Neural progenitor cell (in vitro differentiated cells): ENCODE measurements around the gene MC3R. TPM values are rescaled to one million over a fixed set of nuclear protein-coding genes. Genes with fewer than 3 reads are reported as not detected.

Experiments used
- DNase-seq: peaks from one replicate; pipeline ENCODE4 v3.0.0-alpha.2; 2016; ENCODE audit warnings: low spot score
- H2AFZ ChIP-seq: fragments of 200-600 bp; sonication (generic); replicated peaks from 2 replicates; pipeline ENCODE4 v1.6.1; 2016; ENCODE audit warnings: antibody characterized with exemption
- H3F3A ChIP-seq: fragments of 200-600 bp; sonication (generic); 2 replicates; pipeline ENCODE4 v1.6.1; 2016; ENCODE audit warnings: antibody characterized with exemption, low read depth
- H3K27ac ChIP-seq: fragments of 200-600 bp; sonication (generic); 2 replicates; pipeline ENCODE4 v1.5.1; 2016; ENCODE audit warnings: mild to moderate bottlenecking
- H3K27me3 ChIP-seq: fragments of 200-600 bp; sonication (generic); 2 replicates; pipeline ENCODE4 v1.6.1; 2016; ENCODE audit warnings: mild to moderate bottlenecking, moderate library complexity
- H3K36me3 ChIP-seq: fragments of 200-600 bp; sonication (generic); 2 replicates; pipeline ENCODE4 v1.5.1; 2016
- H3K4me1 ChIP-seq: fragments of 200-600 bp; sonication (generic); 2 replicates; pipeline ENCODE4 v1.6.1; 2016; ENCODE audit warnings: mixed run types
- H3K4me2 ChIP-seq: fragments of 200-600 bp; sonication (generic); 2 replicates; pipeline ENCODE4 v1.6.1; 2016
- H3K4me3 ChIP-seq: fragments of 200-600 bp; sonication (generic); 2 replicates; pipeline ENCODE4 v1.5.1; 2016
- H3K79me2 ChIP-seq: fragments of 200-600 bp; sonication (generic); 2 replicates; pipeline ENCODE4 v1.6.1; 2016; ENCODE audit warnings: low read depth
- H3K9ac ChIP-seq: fragments of 200-600 bp; sonication (generic); 2 replicates; pipeline ENCODE4 v1.6.1; 2016
- H3K9me3 ChIP-seq: fragments of 200-600 bp; sonication (generic); 2 replicates; pipeline ENCODE4 v1.5.1; 2016; ENCODE audit warnings: low read depth
- H4K20me1 ChIP-seq: fragments of 200-600 bp; sonication (generic); 2 replicates; pipeline ENCODE4 v1.6.1; 2016; ENCODE audit warnings: low read depth
- H3K27ac Mint-ChIP-seq: 3 replicates; pipeline ENCODE4 v1.8.0; 2021; ENCODE audit warnings: mixed read lengths
- H3K27me3 Mint-ChIP-seq: 2 replicates; pipeline ENCODE4 v1.8.0; 2022; ENCODE audit warnings: low read depth, mild to moderate bottlenecking, inconsistent platforms, moderate library complexity, mixed read lengths; ENCODE audit not compliant: insufficient read depth
- H3K36me3 Mint-ChIP-seq: 3 replicates; pipeline ENCODE4 v1.8.0; 2021; ENCODE audit warnings: mixed read lengths
- H3K4me1 Mint-ChIP-seq: 3 replicates; pipeline ENCODE4 v1.8.0; 2021; ENCODE audit warnings: mixed read lengths
- H3K4me3 Mint-ChIP-seq: 3 replicates; pipeline ENCODE4 v1.8.0; 2021; ENCODE audit warnings: mild to moderate bottlenecking, moderate library complexity, mixed read lengths
- H3K9me3 Mint-ChIP-seq: 3 replicates; pipeline ENCODE4 v1.8.0; 2020; ENCODE audit warnings: mixed read lengths
- CTCF ChIP-seq: fragments of 200-600 bp; sonication (generic); IDR thresholded peaks from 2 replicates; pipeline ENCODE4 v1.5.1; 2017; ENCODE audit warnings: antibody characterized with exemption, mild to moderate bottlenecking
- EZH2 ChIP-seq: fragments of 200-600 bp; sonication (generic); IDR thresholded peaks from 2 replicates; pipeline ENCODE4 v1.6.1; 2017; ENCODE audit warnings: antibody characterized with exemption, mild to moderate bottlenecking, moderate library complexity
- EZH2phosphoT487 ChIP-seq: fragments of 200-600 bp; sonication (generic); IDR thresholded peaks from 2 replicates; pipeline ENCODE4 v1.6.1; 2017; ENCODE audit warnings: antibody characterized with exemption
- total RNA-seq: library from RNA; depleted of rRNA; stranded (reverse); fragments of >200 nt; gene quantifications from 2 replicates; pipeline ENCODE4 v1.2.3, GENCODE V29; 2015; ENCODE audit warnings: low replicate concordance

The MC3R gene
- total RNA-seq, 1 donor from 2014 or later, result not detected

- no peaks in the 10 kb centered on the region for H3K79me2 ChIP-seq
- no peak overlapping the region for H3K9ac ChIP-seq
- TF ChIP-seq CTCF, result no peak
- TF ChIP-seq EZH2phosphoT487, result no peak
- no peak for TF ChIP-seq EZH2
- Mint-ChIP-seq H3K27me3 (peaks cover 4% of the 10 kb centered on the region), H3K4me1 (no peaks in the 10 kb centered on the region), H3K9me3 (peaks cover 6% of the 10 kb centered on the region), H3K4me3 (no peak overlapping the region), H3K36me3 (no peaks in the 10 kb centered on the region), H3K27ac (no peak overlapping the region)
- H3F3A ChIP-seq, result no peaks in the 10 kb centered on the region
- no peaks in the 10 kb centered on the region for H3K36me3 ChIP-seq
- no peaks in the 10 kb centered on the region for H4K20me1 ChIP-seq
- H3K4me1 ChIP-seq, result no peaks in the 10 kb centered on the region
- no peaks in the 10 kb centered on the region for H3K9me3 ChIP-seq
- no peak overlapping the region for H2AFZ ChIP-seq
- DNase-seq, result no peak
- H3K4me2 ChIP-seq, result no peak overlapping the region
- no peak overlapping the region for H3K4me3 ChIP-seq
- no peaks in the 10 kb centered on the region for H3K27me3 ChIP-seq
- H3K27ac ChIP-seq, result no peak overlapping the region
Observed at GRCh38 chr20:56208121-56208520, 40.4 kb upstream of the MC3R start.

DNA sequence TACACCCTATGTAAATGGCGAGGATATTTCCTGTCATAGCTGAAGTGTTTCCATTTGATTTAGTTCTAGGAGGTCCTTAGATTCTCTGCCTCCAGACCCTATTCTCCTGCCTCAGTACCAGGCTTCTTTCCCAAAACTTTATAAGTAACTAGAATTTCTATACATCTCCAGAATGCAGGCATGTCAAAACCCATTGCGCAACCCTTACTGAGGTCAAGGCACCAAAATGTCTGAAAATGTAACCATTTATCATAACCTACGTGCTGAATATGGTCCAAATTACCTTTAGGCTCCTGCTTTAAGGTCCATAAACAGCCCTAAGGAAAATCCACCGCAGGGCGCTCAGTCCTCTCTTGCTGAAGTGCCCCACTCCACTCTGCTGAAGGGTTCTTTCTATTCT is 37.5 kb upstream of the MC3R start:
- Histone ChIP-seq H3K27ac (no peak overlapping the region), H3K4me2 (no peak overlapping the region), H3F3A (no peaks in the 10 kb centered on the region), H2AFZ (no peak overlapping the region), H3K4me1 (no peaks in the 10 kb centered on the region), H3K36me3 (no peaks in the 10 kb centered on the region), H3K9me3 (no peaks in the 10 kb centered on the region), H3K4me3 (no peak overlapping the region), H3K79me2 (no peaks in the 10 kb centered on the region), H3K9ac (no peak overlapping the region), H3K27me3 (no peaks in the 10 kb centered on the region), H4K20me1 (no peaks in the 10 kb centered on the region)
- no peak for TF ChIP-seq EZH2phosphoT487
- no peak for TF ChIP-seq EZH2
- no peak for TF ChIP-seq CTCF
- H3K27me3 Mint-ChIP-seq, result peaks cover 6% of the 10 kb centered on the region
- H3K27ac Mint-ChIP-seq, result no peak overlapping the region
- peaks cover 6% of the 10 kb centered on the region for H3K9me3 Mint-ChIP-seq
- H3K4me3 Mint-ChIP-seq, result no peak overlapping the region
- no peaks in the 10 kb centered on the region for H3K4me1 Mint-ChIP-seq
- H3K36me3 Mint-ChIP-seq, result no peaks in the 10 kb centered on the region
- DNase-seq, result no peak

GRCh38 chr20:56212091-56212490 is 36.4 kb upstream of the MC3R start:
- H3K9ac ChIP-seq, result no peak overlapping the region
- no peak overlapping the region for H3K4me3 ChIP-seq
- no peak overlapping the region for H2AFZ ChIP-seq
- no peak overlapping the region for H3K4me2 ChIP-seq
- no peaks in the 10 kb centered on the region for H3K9me3 ChIP-seq
- H3K27me3 ChIP-seq, result no peaks in the 10 kb centered on the region
- Mint-ChIP-seq H3K4me1 (no peaks in the 10 kb centered on the region), H3K27ac (no peak overlapping the region), H3K27me3 (peaks cover 6% of the 10 kb centered on the region), H3K4me3 (no peak overlapping the region), H3K9me3 (peaks cover 6% of the 10 kb centered on the region), H3K36me3 (no peaks in the 10 kb centered on the region)
- H3F3A ChIP-seq, result no peaks in the 10 kb centered on the region
- no peaks in the 10 kb centered on the region for H3K79me2 ChIP-seq
- no peaks in the 10 kb centered on the region for H3K36me3 ChIP-seq
- TF ChIP-seq CTCF, result no peak
- no peak for TF ChIP-seq EZH2
- TF ChIP-seq EZH2phosphoT487, result no peak
- H3K4me1 ChIP-seq, result no peaks in the 10 kb centered on the region
- no peak for DNase-seq
- no peak overlapping the region for H3K27ac ChIP-seq
- no peaks in the 10 kb centered on the region for H4K20me1 ChIP-seq
